H1 (cell line): ENCODE results near the gene EBF3. TPM values are rescaled to one million over a fixed set of nuclear protein-coding genes. Genes with fewer than 3 reads are reported as not detected.

ENCODE experiments used
- CHD7 ChIP-seq: fragments of 300-600 bp; sonication (generic); IDR thresholded peaks from 2 replicates; pipeline ENCODE4 v1.7.1; 2012; ENCODE audit warnings: low read length, moderate library complexity, mild to moderate bottlenecking, inconsistent platforms; ENCODE audit not compliant: insufficient replicate concordance
- CTCF ChIP-seq, 3 experiments: IDR thresholded peaks; 1 replicate in 2 of 3; 2 replicates in 1 of 3; pipeline versions ENCODE4 v1.5.1 to v1.6.1; 2011; ENCODE audit warnings: low read length in 3 of 3, mild to moderate bottlenecking in 3 of 3, inconsistent platforms in 2 of 3, low read depth in 1 of 3, moderate library complexity in 1 of 3; ENCODE audit not compliant: insufficient read depth in 1 of 3; ENCODE audit errors: control extremely low read depth in 1 of 3
- FOSL1 ChIP-seq: IDR thresholded peaks from 2 replicates; pipeline ENCODE4 v1.6.1; 2011; ENCODE audit warnings: mild to moderate bottlenecking, low read depth, low read length, moderate library complexity; ENCODE audit not compliant: insufficient read depth
- GTF2F1 ChIP-seq: IDR thresholded peaks from 2 replicates; pipeline ENCODE4 v1.6.1; 2012; ENCODE audit warnings: low read depth, low read length, improper control_type of control experiment, borderline replicate concordance
- HDAC6 ChIP-seq: IDR thresholded peaks from one replicate; pipeline ENCODE4 v1.7.1; 2012; ENCODE audit warnings: low read depth, mild to moderate bottlenecking, inconsistent platforms, low read length, moderate library complexity
- POLR2AphosphoS5 ChIP-seq: IDR thresholded peaks from 2 replicates; pipeline ENCODE4 v1.6.1; 2011; ENCODE audit warnings: low read depth, low read length
- SIN3A ChIP-seq, 2 experiments: IDR thresholded peaks in 1 of 2; conservative IDR thresholded peaks in 1 of 2; 2 replicates each; pipeline ENCODE4 v1.6.1; 2011 to 2012; ENCODE audit warnings: low read length in 2 of 2, improper control_type of control experiment in 1 of 2, low read depth in 1 of 2, mild to moderate bottlenecking in 1 of 2
- SP2 ChIP-seq: IDR thresholded peaks from 2 replicates; pipeline ENCODE4 v1.6.1; 2012; ENCODE audit warnings: mild to moderate bottlenecking, low read length, inconsistent platforms
- SUZ12 ChIP-seq: fragments of 200-600 bp; sonication (generic); IDR thresholded peaks from 2 replicates; pipeline ENCODE4 v1.6.1; 2012; ENCODE audit warnings: mild to moderate bottlenecking, inconsistent platforms, low read length, moderate library complexity, mixed read lengths
- polyA plus RNA-seq, 7 experiments: library from polyadenylated mRNA; depleted of rRNA in 3 of 7; stranded (reverse) in 5 of 7; unstranded in 2 of 7; fragments of >200 nt in 5 of 7; fragments of 200-250 nt in 2 of 7; gene quantifications; 1 replicate in 5 of 7; 2 replicates in 1 of 7; 4 replicates in 1 of 7; pipeline versions ENCODE4 v1.2.1 to v1.2.3, GENCODE V29; 2011 to 2013; ENCODE audit warnings: missing spikeins in 2 of 7, mixed read lengths in 2 of 7
- total RNA-seq: library from RNA; stranded (reverse); fragmentation: NEBNext Ultra II Directional; extraction: Animal tissue kit (Norgen Biotek cat#: 25700); gene quantifications from 2 replicates; pipeline ENCODE4 v1.2.1, GENCODE V29; 2021

EBF3 gene
- total and polyA plus RNA-seq, 2 of the 8 experiments (the other 6 are each of a cell fraction or from before 2014, with no cell fraction given) = 0.08 to 0.26 TPM

GRCh38 chr10:129919358-129919757 lies 44.7 kb downstream of the EBF3 start (continued):
- TF ChIP-seq CHD7 (no peak), POLR2AphosphoS5 (no peak), HDAC6 (no peak), CTCF (IDR thresholded peaks at IDR 0.05; ENCODE audit: control extremely low read depth in 1 of 3, insufficient read depth in 1 of 3, low read depth in 1 of 3, low read length in 3 of 3) (no peak), SUZ12 (no peak), FOSL1 (no peak), SIN3A (conservative IDR thresholded peaks at IDR 0.05 in 1 of 2, IDR thresholded peaks at IDR 0.05 in 1 of 2; ENCODE audit: low read depth in 1 of 2, low read length in 2 of 2) (no peak), SP2 (no peak), GTF2F1 (no peak)
